GF-D8 (cell line): Measurements from ENCODE around the gene CLTCL1.

ENCODE experiments used
- DNase-seq: peaks from one replicate; lab custom pipeline; 2025; lab: John Stamatoyannopoulos, UW

CLTCL1 gene

DNA sequence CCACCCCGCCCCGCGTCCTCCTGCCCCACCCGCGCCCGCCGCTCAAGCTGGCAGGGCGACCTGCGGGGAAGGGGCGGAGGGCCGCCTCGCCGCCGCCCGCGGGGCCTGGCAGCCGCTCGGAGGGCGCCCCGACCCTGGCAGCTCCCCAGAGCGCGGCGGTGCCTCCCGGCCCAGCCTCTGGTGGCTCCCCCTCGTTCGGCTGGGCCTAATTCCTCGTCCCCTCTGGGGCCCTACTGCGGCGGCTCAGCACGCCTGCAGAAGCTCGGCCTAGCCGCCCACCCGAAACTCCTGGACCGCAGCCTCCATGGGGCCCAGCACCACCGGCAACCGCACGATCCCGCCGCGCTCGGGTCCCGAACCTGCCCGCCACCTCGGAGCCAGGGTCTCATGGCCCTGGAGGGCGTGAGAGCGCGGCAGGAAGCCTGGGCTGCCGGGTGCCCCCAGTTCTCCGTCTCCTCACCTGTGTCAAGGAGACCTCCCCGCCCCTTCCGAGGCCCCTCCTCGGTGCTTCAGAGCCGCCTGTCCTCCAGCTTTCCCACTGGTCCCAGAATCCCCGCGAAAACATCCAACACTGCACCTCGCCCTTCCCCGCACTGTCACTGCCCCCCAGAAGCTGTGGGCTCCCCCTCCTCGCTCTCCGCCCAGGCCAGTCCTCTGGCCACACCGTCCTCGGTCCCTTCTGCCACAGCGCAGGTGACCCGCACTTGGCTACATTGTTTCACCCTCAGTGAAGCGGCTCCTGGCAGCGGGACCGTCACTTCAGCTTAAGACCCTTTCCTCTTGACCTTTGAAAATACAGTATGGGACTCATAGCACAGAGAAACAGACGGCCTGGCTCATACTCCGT lies 140.8 kb downstream of the CLTCL1 start:
- no peak for DNase-seq

- no peak for DNase-seq
These were observed 141.5 kb downstream of the CLTCL1 start, which contains the start of gene GSC2 for GRCh38 chr22:19149991-19150390. Gene GSC2, minus strand, starts transcription at chr22:19150292. Its CDS starts 9 bp downstream, at chr22:19150283.

DNA sequence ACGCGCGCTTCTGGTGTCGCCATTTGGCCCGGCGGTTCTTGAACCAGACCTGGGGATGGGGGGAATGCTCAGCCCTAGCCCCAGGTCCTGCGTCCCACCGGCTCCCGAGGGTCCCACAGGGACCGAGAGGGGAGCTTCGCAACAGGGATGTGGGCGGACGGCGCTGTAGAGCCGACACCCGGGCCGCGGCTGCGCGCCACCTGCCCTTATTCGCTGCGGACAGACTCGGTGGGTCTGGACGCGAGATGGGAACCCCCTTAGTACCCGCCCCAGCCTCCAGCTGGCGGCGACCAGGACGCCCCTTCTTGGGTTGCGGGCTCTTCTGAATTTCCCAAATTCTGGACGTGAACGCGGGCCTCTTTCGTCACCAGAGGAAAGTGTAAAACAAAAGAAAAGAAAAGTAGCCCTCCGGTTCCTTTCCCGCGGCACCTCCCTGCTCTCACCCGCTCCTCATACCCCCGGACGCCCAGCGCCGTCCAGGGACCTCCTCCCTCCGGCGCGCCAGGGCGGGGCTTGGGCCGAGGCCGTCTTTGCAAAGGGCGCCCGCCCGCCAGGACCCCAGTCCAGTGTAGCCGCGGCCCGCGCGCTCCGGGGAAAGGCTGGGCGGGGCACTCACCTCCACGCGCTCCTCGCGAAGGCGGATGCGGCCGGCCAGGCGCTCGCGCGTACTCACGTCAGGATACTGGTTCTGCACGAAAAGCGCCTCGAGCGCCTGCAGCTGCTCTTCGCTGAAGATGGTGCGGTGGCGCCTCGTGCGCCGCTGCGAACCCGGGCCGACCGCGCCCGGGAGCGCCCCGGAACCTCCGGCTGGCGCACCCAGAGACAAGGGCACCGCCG lies 142.3 kb downstream of the CLTCL1 start:
- no peak for DNase-seq

DNA sequence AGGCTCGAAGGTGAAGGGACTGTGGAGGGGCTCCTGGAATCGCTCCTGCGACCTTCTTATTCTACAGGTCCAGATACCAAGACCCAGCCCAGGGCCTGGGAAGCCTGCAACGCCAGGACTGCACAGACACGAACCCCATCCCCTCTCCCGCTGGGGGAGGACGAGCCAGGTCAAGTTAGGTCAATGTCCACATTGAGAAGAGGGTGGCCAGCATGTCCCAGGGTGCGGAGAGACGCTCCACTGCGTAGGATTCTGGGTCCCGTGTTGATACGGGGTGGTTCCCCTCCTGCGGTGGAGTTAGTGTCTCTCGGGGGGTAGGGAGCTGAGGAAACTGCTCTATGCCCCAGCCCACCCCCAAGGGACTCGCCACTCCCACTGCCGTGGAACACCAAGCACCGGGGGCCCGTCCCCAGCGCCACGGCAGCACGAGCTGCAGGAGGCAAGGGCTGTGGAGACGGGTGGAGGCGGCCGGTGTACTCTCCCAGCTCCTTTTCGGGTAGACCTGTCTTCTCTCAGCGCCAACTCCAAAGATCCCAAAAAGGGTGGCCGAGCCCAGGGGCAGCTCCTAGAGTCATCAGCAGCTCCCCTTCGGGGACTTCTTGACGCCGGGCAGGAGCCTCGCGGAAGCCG lies 143.0 kb downstream of the CLTCL1 start:
- DNase-seq: no peak

GRCh38 chr22:19147195-19147780 lies 144.2 kb downstream of the CLTCL1 start:
- DNase-seq: no peak

- DNase-seq: no peak
These were observed 145.1 kb downstream of the CLTCL1 start for GRCh38 chr22:19146215-19146968.

GRCh38 chr22:19143967-19144400 lies 147.5 kb downstream of the CLTCL1 start:
- no peak for DNase-seq

GRCh38 chr22:19143212-19143611 lies 148.3 kb downstream of the CLTCL1 start:
- no peak for DNase-seq

GRCh38 chr22:19142394-19142793 lies 149.1 kb downstream of the CLTCL1 start:
- DNase-seq: no peak

DNA sequence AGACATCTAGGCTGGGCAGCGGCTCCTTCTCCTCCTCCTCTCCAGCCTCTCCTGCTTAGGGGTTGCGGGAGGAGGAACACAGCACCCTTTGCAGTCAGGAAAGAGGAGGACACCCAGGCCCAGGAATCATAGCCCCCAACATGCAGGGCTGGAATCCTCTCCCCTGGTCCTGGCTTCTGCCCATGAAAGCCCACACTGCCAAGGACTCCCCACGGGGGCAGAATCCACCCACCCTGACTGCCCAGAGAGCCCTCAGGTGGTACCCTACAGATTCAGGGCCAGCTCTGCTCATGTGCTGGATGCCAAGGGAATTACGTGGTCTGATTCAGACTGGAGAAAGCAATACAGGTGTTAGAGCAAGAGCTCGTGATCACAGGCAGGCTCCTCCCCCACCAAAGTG lies 151.5 kb downstream of the CLTCL1 start:
- DNase-seq: no peak

DNA sequence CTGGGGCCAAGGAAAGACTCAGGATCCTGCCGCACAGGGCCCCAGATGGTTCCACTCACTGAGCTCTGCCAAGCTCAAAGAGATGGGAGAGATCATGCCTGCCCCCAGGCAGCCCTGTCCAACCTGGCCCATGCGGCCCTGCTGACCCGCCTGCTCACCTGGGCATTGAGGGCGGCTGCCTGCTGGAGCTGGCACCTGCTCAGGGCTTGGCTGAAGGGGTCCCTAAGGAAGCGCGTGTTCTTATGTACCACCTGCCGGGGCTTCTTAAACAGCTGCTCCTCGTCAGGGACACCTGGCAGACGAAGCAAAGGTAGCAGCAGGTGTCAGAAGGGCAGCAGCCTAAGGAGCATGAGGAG lies 152.5 kb downstream of the CLTCL1 start:
- no peak for DNase-seq

DNA sequence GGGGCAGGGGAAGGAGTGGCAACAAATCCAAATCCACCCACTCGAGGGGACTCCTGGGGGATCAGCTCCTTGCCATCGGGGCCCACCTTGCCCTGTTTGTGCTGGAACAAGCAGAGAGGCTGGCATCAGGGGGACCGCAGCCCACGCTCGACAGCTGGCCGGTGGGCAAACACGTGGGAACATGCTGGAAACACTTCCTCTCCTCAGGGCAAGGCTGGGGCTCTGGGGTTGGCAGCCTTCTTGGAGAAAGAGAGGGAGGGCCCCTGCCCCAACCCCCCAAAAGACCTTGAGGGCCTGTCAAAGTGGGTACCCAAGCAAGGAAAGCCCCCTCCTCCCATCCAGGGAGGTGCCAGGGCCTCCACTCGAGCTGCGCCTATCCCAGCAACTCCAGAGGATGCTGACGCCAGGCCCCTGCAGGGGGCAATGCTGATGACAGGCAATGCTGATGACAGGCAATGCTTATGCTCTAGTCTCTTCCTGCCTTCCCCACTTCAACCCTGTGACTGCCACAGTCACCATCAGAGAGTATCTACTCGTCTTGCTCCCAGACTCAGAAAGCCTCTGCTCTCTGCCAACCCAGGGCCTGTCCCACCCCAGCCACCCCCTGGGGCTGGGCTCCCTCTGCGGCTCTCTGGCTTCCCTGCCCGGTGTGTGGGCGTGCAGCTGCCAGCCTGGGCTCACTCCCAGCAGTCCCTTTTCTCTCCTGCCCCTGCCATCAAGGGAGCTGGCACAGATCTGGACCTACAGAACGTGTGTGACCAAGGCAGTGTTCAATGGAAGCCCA lies 153.1 kb downstream of the CLTCL1 start:
- no peak for DNase-seq

DNA sequence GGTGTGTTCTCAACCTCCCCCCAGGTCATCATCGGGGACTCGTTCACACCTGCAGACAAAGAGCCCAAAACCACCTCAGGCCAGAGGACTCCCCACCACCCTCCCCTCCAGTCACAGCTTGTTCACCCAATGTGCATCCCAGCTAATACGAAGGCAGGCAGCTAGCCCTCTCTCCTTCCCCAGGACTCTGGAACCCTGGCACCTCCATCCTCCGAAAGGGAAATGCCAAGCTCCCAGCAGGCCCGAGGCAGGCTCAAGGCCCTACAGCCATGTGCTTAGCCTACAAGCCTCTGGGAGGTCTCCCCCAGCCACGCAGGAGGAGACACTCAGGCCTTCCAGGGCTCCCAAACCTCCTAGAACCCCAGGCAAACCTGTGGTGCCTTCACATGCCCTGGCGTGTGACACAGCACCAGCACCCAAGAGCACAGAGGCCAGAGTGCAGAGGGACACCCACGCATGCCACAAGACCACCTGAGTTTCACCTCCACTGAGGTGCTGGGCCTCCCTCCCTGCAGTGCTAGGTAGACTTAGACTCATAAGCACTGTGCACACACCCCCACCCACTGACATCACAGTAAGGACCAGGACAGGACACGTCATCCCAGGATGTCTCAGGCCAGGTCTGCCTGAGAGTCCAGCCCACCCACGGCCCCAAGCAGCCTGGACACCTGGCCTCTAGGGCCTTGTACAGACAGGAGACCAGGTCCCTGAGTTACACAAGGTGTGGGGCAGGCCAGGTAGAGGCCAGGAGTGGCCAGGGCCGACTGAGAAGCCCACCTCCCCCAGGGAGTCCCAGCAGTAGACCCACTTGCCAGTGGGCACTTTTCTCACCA lies 153.9 kb downstream of the CLTCL1 start:
- no peak for DNase-seq

GRCh38 chr22:19136915-19137314 lies 154.6 kb downstream of the CLTCL1 start:
- no peak for DNase-seq

- no peak for DNase-seq
These were observed 156.6 kb downstream of the CLTCL1 start for GRCh38 chr22:19134874-19135273.

- no peak for DNase-seq
These were observed 157.2 kb downstream of the CLTCL1 start for GRCh38 chr22:19134176-19134831.

DNA sequence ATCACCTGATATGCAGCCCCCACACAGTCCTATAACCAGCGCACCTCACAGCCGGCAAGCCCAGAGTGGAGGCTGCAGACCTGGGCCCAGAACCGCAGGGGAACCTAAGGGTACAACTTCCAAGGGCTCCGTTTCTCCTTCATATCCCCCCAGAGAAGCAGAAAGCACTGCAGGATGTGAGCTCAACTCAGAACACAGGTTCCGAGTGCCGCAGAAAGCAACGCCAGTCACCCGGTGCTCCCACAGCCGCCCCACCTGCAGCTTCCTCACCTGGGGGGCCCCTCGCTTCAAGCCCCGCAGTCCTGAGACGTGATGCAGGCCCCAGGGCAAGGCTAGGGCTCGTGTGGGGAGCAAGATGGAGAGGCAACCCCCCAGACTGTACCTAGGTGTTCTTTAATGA lies 158.0 kb downstream of the CLTCL1 start:
- DNase-seq: no peak

DNA sequence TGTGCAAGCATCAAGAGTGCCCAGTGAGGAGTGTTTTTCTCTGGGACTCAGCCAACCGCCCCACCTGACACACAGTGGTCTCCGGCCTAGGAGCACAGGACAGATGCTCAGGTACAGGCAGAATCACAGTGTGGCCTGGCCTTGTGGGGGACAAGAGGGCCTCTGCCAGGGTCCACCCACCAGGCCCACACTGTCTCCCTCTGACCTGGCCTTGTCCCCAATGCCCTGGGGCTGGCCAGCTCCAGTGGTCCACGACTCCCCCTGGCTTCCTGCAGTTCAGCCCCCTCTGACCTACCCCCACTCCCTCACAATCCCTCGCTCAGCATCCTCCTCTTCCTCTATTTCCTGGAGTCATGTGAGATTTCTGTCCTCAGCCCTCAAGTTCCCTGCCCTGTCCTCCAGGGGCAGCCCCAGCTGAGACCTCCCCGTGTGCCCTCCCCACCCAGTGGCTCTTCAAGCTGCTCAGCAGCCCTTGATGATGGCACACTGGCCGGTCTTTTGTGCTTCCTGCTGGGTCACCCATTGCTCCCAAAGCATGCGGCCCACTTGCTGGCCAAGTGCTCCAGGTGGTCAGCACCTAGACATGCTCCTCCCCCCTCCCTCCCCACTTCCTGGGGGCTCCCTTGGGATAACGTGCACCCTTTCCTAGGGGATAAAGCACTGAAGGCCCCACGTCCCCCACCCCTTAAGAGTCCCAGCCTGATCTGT lies 158.7 kb downstream of the CLTCL1 start:
- no peak for DNase-seq

- DNase-seq: no peak
These were observed 159.4 kb downstream of the CLTCL1 start for GRCh38 chr22:19132153-19132552.
